B cell (primary cell): ENCODE data around the gene SLC2A13. TPM values are rescaled to one million over a fixed set of nuclear protein-coding genes. Genes with fewer than 3 reads are reported as not detected.

Source experiments
- ATAC-seq: fragments of 200-7000 bp; cut with Tn5 transposase; one replicate; pipeline ENCODE4 v1.10.0; 2021; ENCODE audit warnings: low read depth, mild to moderate bottlenecking, moderate number of reproducible peaks, moderate library complexity
- CTCF ChIA-PET: fragments of 350-600 bp; sonication (Branson Sonifier 250); formaldehyde crosslinking; loops from one replicate; lab custom pipeline; 2021; ENCODE audit warnings: antibody characterized with exemption, inconsistent platforms; lab: Charles Lee
- POLR2A ChIA-PET: fragments of 350-600 bp; sonication (Branson Sonifier 250); formaldehyde crosslinking; loops from one replicate; lab custom pipeline; 2021; ENCODE audit warnings: antibody characterized with exemption; lab: Charles Lee
- DNase-seq: peaks from one replicate; pipeline ENCODE4 v3.0.0; 2013
- H2AFZ ChIP-seq: 2 replicates; pipeline ENCODE4 v1.6.1; 2012; ENCODE audit warnings: mild to moderate bottlenecking, low read depth, low read length; ENCODE audit not compliant: insufficient read depth, poor library complexity, severe bottlenecking
- H3K27ac ChIP-seq, 2 donors: 1 replicate in 1 of 2; 2 replicates in 1 of 2; pipeline ENCODE4 v1.5.1; 2012 to 2013; ENCODE audit warnings: low read length in 2 of 2, mild to moderate bottlenecking in 2 of 2, moderate library complexity in 1 of 2
- H3K27me3 ChIP-seq, 4 experiments: fragments of 200-600 bp in 1 of 4; sonication (generic) in 1 of 4; replicated peaks in 1 of 4; 1 replicate in 2 of 4; 2 replicates in 2 of 4; pipeline versions ENCODE4 v1.6.1 to v1.7.0; 2013 to 2016; ENCODE audit warnings: low read length in 3 of 4, mild to moderate bottlenecking in 2 of 4, mixed read lengths in 1 of 4, moderate library complexity in 1 of 4; ENCODE audit not compliant: insufficient read depth in 4 of 4, control insufficient read depth in 3 of 4; ENCODE audit errors: control extremely low read depth in 1 of 4
- H3K36me3 ChIP-seq, 2 experiments: replicated peaks in 1 of 2; 1 replicate in 1 of 2; 2 replicates in 1 of 2; pipeline versions ENCODE4 v1.6.1 to v1.7.1; 2013; ENCODE audit warnings: low read length in 1 of 2; ENCODE audit not compliant: insufficient read depth in 2 of 2, control insufficient read depth in 1 of 2; ENCODE audit errors: control extremely low read depth in 1 of 2, extremely low read depth in 1 of 2
- H3K4me1 ChIP-seq, 2 donors: fragments of 200-600 bp in 1 of 2; sonication (generic) in 1 of 2; 1 replicate in 1 of 2; 2 replicates in 1 of 2; pipeline versions ENCODE4 v1.5.1 to v1.6.1; 2013 to 2017; ENCODE audit warnings: low read length in 2 of 2; ENCODE audit not compliant: control insufficient read depth in 2 of 2, insufficient read depth in 2 of 2
- H3K4me2 ChIP-seq: replicated peaks from 2 replicates; pipeline ENCODE3; 2012; ENCODE audit warnings: mild to moderate bottlenecking, low read depth, low read length; ENCODE audit not compliant: poor library complexity, severe bottlenecking
- H3K4me3 ChIP-seq, 5 experiments: fragments of 200-600 bp in 1 of 5; sonication (generic) in 1 of 5; 1 replicate in 3 of 5; 2 replicates in 2 of 5; pipeline versions ENCODE4 v1.5.1 to v1.7.0; 2011 to 2016; ENCODE audit warnings: low read length in 4 of 5, mild to moderate bottlenecking in 4 of 5, low read depth in 2 of 5, control low read depth in 1 of 5, moderate library complexity in 1 of 5; ENCODE audit not compliant: insufficient read depth in 1 of 5; ENCODE audit errors: control extremely low read depth in 1 of 5, extremely low read depth in 1 of 5
- H3K79me2 ChIP-seq: fragments of 200-600 bp; sonication (generic); one replicate; pipeline ENCODE4 v1.6.0; 2016; ENCODE audit warnings: low read length; ENCODE audit not compliant: control insufficient read depth, insufficient read depth
- H3K9ac ChIP-seq: fragments of 200-600 bp; sonication (generic); 2 replicates; pipeline ENCODE4 v1.6.1; 2017; ENCODE audit warnings: mild to moderate bottlenecking, low read length, moderate library complexity
- H3K9me3 ChIP-seq, 3 donors: one replicate each; pipeline versions ENCODE4 v1.6.1 to v1.7.1; 2013; ENCODE audit warnings: low read length in 2 of 3; ENCODE audit not compliant: control insufficient read depth in 2 of 3, insufficient read depth in 1 of 3; ENCODE audit errors: control extremely low read depth in 1 of 3
- H4K20me1 ChIP-seq: 2 replicates; pipeline ENCODE4 v1.6.0; 2012; ENCODE audit warnings: mild to moderate bottlenecking, low read length; ENCODE audit not compliant: insufficient read depth, control insufficient read depth, poor library complexity, severe bottlenecking
- H3K27ac Mint-ChIP-seq: one replicate; pipeline ENCODE4 v1.8.0; 2021; ENCODE audit warnings: mixed read lengths
- H3K27me3 Mint-ChIP-seq: one replicate; pipeline ENCODE4 v1.8.0; 2021; ENCODE audit warnings: mixed read lengths
- H3K4me1 Mint-ChIP-seq: one replicate; pipeline ENCODE4 v1.8.0; 2021; ENCODE audit warnings: mixed read lengths
- H3K4me3 Mint-ChIP-seq: one replicate; pipeline ENCODE4 v1.8.0; 2021; ENCODE audit warnings: mixed read lengths
- H3K9me3 Mint-ChIP-seq: one replicate; pipeline ENCODE4 v1.8.0; 2022; ENCODE audit warnings: mixed read lengths; ENCODE audit not compliant: insufficient read depth
- CTCF ChIP-seq: fragments of 200-600 bp; IDR thresholded peaks from one replicate; pipeline ENCODE4 v1.8.0; 2022; ENCODE audit warnings: antibody characterized with exemption, mild to moderate bottlenecking
- EZH2 ChIP-seq: IDR thresholded peaks from 2 replicates; pipeline ENCODE4 v1.6.1; 2012; ENCODE audit warnings: borderline replicate concordance, low read depth, mild to moderate bottlenecking, moderate library complexity, low read length; ENCODE audit not compliant: insufficient read depth, poor library complexity, severe bottlenecking
- WGBS: methylation state at CpG from one replicate; pipeline ENCODE4 v1.1.5; 2013; ENCODE audit warnings: missing lambda C conversion rate; ENCODE audit not compliant: insufficient coverage; 5-methylcytosine and 5-hydroxymethylcytosine counted together
- intact Hi-C: fragments of 100-400 bp; cut with micrococcal nuclease; formaldehyde crosslinking; loops from one replicate; pipeline ENCODE4 v1.10.0; 2022
- polyA plus RNA-seq: library from polyadenylated mRNA; depleted of rRNA; stranded (reverse); fragments of >200 nt; gene quantifications from 2 replicates; pipeline ENCODE4 v1.2.3, GENCODE V29; 2012
- total RNA-seq, 2 donors: library from RNA; stranded (reverse); fragments of 120-200 nt in 1 of 2; gene quantifications; 1 replicate in 1 of 2; 2 replicates in 1 of 2; pipeline versions ENCODE4 v1.2.3 to v1.2.4, GENCODE V29; 2013 to 2022

SLC2A13 gene
- total and polyA plus RNA-seq, 2 donors (not counting 1 experiment from before 2014, with no cell fraction given) = 2.1 to 8.6 TPM

- ATAC-seq (no peak), DNase-seq (no peak)
- Mint-ChIP-seq H3K4me1 (no peaks in the 10 kb centered on the region), H3K4me3 (no peak overlapping the region), H3K27me3 (no peaks in the 10 kb centered on the region), H3K27ac (no peak overlapping the region), H3K9me3 (no peaks in the 10 kb centered on the region)
- 87% methylated on average over 2 of the region's 4 CpGs for WGBS
- POLR2A ChIA-PET = no interaction called here
- CTCF ChIA-PET = no interaction called here
- no peaks in the 10 kb centered on the region for H3K79me2 ChIP-seq
- H3K4me1 ChIP-seq = no peaks in the 10 kb centered on the region
- no peak overlapping the region for H3K4me3 ChIP-seq
- no peak overlapping the region for H3K9ac ChIP-seq
- H4K20me1 ChIP-seq = no peaks in the 10 kb centered on the region
- no peak overlapping the region for H3K4me2 ChIP-seq
- H3K36me3 ChIP-seq = no peaks in the 10 kb centered on the region
- intact Hi-C loops = no loop called here
- no peak overlapping the region for H2AFZ ChIP-seq
- TF ChIP-seq CTCF (no peak), EZH2 (no peak)
- H3K27me3 ChIP-seq = no peaks in the 10 kb centered on the region
- H3K27ac ChIP-seq = no peak overlapping the region
- no peaks in the 10 kb centered on the region for H3K9me3 ChIP-seq
These were observed 185.2 kb downstream of the SLC2A13 start for GRCh38 chr12:39920647-39921046.

GRCh38 chr12:39920222-39920621 is 185.7 kb downstream of the SLC2A13 start:
- Mint-ChIP-seq H3K9me3 (no peaks in the 10 kb centered on the region), H3K27me3 (no peaks in the 10 kb centered on the region), H3K27ac (no peak overlapping the region), H3K4me3 (no peak overlapping the region), H3K4me1 (no peaks in the 10 kb centered on the region)
- ATAC-seq = no peak
- Histone ChIP-seq H3K4me3 (no peak overlapping the region), H3K27ac (no peak overlapping the region), H3K27me3 (no peaks in the 10 kb centered on the region), H4K20me1 (no peaks in the 10 kb centered on the region), H3K9me3 (no peaks in the 10 kb centered on the region), H3K79me2 (no peaks in the 10 kb centered on the region), H3K36me3 (no peaks in the 10 kb centered on the region), H3K9ac (no peak overlapping the region), H2AFZ (no peak overlapping the region), H3K4me1 (no peaks in the 10 kb centered on the region), H3K4me2 (no peak overlapping the region)
- no peak for TF ChIP-seq EZH2
- TF ChIP-seq CTCF = no peak
- POLR2A ChIA-PET = no interaction called here
- intact Hi-C loops = no loop called here
- CTCF ChIA-PET = no interaction called here
- no CpG with 5 or more reads among the region's 4 CpGs for WGBS
- DNase-seq = no peak
